Esophagus muscularis mucosa (tissue), 4 donors: ENCODE results near the gene APMAP.

Source experiments
- CTCF ChIP-seq, 3 experiments: fragments of 200-600 bp in 2 of 3; fragments of 450-650 bp in 1 of 3; sonication (generic) in 2 of 3; IDR thresholded peaks; one replicate each; pipeline ENCODE4 v1.5.1; 2017 to 2019; ENCODE audit warnings: antibody characterized with exemption in 3 of 3, mild to moderate bottlenecking in 2 of 3, moderate library complexity in 1 of 3
- EP300 ChIP-seq: sonication (generic); formaldehyde crosslinking; IDR thresholded peaks from one replicate; pipeline ENCODE4 v1.6.1; 2017; ENCODE audit warnings: antibody characterized with exemption
- POLR2A ChIP-seq: fragments of 450-650 bp; IDR thresholded peaks from one replicate; pipeline ENCODE4 v1.6.1; 2017; ENCODE audit warnings: antibody characterized with exemption, moderate library complexity, mild to moderate bottlenecking, low read depth
- POLR2AphosphoS5 ChIP-seq, 2 donors: sonication (generic); formaldehyde crosslinking; IDR thresholded peaks; one replicate each; pipeline ENCODE4 v1.6.1; 2017; ENCODE audit warnings: antibody characterized with exemption in 2 of 2

GRCh38 chr20:24960302-24960801 is 32.2 kb downstream of the APMAP start:
- no peak for TF ChIP-seq POLR2A
- TF ChIP-seq CTCF (IDR thresholded peaks at IDR 0.05) = no peak
- TF ChIP-seq POLR2AphosphoS5 (IDR thresholded peaks at IDR 0.05) = no peak
- no peak for TF ChIP-seq EP300
